KMS-11 (cell line): Measurements from ENCODE around the gene NEU4.

ENCODE experiments used
- H2AFZ ChIP-seq: fragments of 200-600 bp; sonication (generic); 2 replicates; pipeline ENCODE4 v1.6.1; 2016; ENCODE audit warnings: antibody characterized with exemption, mixed run types, low read depth
- H3K27ac ChIP-seq: fragments of 200-600 bp; sonication (generic); 2 replicates; pipeline ENCODE4 v1.6.1; 2016; ENCODE audit warnings: mild to moderate bottlenecking, mixed run types
- H3K27me3 ChIP-seq: fragments of 200-600 bp; sonication (generic); 2 replicates; pipeline ENCODE4 v1.6.1; 2017; ENCODE audit warnings: mild to moderate bottlenecking, low read depth, mixed run types, moderate library complexity; ENCODE audit not compliant: insufficient read depth
- H3K36me3 ChIP-seq: fragments of 200-600 bp; sonication (generic); 2 replicates; pipeline ENCODE4 v1.6.1; 2017; ENCODE audit warnings: mild to moderate bottlenecking, mixed run types; ENCODE audit not compliant: insufficient read depth
- H3K4me1 ChIP-seq: fragments of 200-600 bp; sonication (generic); 2 replicates; pipeline ENCODE4 v1.6.1; 2016; ENCODE audit warnings: mild to moderate bottlenecking, low read depth, mixed run types; ENCODE audit not compliant: poor library complexity, severe bottlenecking
- H3K4me2 ChIP-seq: fragments of 200-600 bp; sonication (generic); 2 replicates; pipeline ENCODE4 v1.7.0; 2016; ENCODE audit warnings: mild to moderate bottlenecking, mixed run types
- H3K4me3 ChIP-seq: fragments of 200-600 bp; sonication (generic); IDR thresholded peaks from 2 replicates; pipeline ENCODE4 v1.6.1; 2017; ENCODE audit warnings: low read depth, low read length, mixed read lengths; ENCODE audit not compliant: insufficient read depth
- H3K79me2 ChIP-seq: fragments of 200-600 bp; sonication (generic); 2 replicates; pipeline ENCODE4 v1.6.1; 2016; ENCODE audit warnings: low read depth, mixed run types; ENCODE audit not compliant: insufficient read depth
- H3K9ac ChIP-seq: fragments of 200-600 bp; sonication (generic); 2 replicates; pipeline ENCODE4 v1.6.1; 2016; ENCODE audit warnings: mild to moderate bottlenecking, mixed run types
- H4K20me1 ChIP-seq: fragments of 200-600 bp; sonication (generic); 2 replicates; pipeline ENCODE4 v1.6.1; 2016; ENCODE audit warnings: mild to moderate bottlenecking, mixed run types; ENCODE audit not compliant: insufficient read depth
- TF ChIP-seq, protein P1 (sequence below): fragments of 200-600 bp; sonication (generic); conservative IDR thresholded peaks from 2 replicates; pipeline ENCODE4 v1.6.1; 2017; ENCODE audit warnings: low read depth, mild to moderate bottlenecking, antibody characterized with exemption, low read length, moderate library complexity, mixed read lengths

Gene NEU4

GRCh38 chr2:241850544-241851324 is 41.7 kb downstream of the NEU4 start:
- TF ChIP-seq, protein P1, sequence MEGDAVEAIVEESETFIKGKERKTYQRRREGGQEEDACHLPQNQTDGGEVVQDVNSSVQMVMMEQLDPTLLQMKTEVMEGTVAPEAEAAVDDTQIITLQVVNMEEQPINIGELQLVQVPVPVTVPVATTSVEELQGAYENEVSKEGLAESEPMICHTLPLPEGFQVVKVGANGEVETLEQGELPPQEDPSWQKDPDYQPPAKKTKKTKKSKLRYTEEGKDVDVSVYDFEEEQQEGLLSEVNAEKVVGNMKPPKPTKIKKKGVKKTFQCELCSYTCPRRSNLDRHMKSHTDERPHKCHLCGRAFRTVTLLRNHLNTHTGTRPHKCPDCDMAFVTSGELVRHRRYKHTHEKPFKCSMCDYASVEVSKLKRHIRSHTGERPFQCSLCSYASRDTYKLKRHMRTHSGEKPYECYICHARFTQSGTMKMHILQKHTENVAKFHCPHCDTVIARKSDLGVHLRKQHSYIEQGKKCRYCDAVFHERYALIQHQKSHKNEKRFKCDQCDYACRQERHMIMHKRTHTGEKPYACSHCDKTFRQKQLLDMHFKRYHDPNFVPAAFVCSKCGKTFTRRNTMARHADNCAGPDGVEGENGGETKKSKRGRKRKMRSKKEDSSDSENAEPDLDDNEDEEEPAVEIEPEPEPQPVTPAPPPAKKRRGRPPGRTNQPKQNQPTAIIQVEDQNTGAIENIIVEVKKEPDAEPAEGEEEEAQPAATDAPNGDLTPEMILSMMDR: no peak
- Histone ChIP-seq H3K79me2 (no peaks in the 10 kb centered on the region), H3K4me3 (no peak overlapping the region), H3K27me3 (peaks cover 34% of the 10 kb centered on the region; the same call in 1 of the 2 replicates), H3K4me1 (no peaks in the 10 kb centered on the region), H3K36me3 (no peaks in the 10 kb centered on the region), H2AFZ (no peak overlapping the region), H4K20me1 (no peaks in the 10 kb centered on the region), H3K27ac (no peak overlapping the region), H3K4me2 (no peak overlapping the region), H3K9ac (no peak overlapping the region)

DNA sequence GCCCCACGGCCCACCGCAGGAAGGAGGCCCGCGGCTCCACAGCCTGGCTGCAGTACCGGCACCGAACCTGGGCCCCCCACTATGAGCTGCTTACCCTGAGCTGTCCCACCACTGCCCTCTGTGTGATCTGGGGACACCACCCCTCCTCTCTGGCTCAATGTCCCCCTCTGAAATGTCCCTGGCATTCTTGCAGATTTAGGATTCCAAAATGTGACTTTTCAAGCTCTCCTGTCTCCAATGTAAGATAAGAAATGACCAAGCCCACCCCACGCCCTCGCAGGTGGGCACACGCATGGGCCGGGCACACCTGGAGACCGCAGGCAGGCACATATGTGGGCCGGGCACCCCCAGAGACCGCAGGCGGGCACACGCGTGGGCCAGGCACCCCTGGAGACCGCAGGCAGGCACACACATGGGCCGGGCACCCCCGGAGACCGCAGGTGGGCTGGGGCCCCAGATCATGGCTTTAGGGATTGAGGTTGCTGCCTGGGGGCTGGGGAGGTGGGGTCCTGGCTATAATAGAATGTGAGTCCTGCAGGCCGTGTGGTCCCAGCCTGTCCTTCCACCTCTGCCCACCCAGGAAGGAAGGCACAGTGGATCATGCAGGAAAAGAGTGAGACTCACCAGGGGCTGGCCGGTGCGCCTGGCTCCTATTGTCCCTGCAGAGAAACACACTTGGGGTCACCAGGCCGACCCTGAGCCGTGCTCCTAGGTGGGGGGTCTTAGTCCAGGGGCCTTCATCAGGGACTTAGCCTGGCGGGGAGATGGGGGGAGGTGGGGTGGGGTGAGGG is 42.5 kb downstream of the NEU4 start:
- Histone ChIP-seq H3K4me3 (no peak overlapping the region), H3K36me3 (no peaks in the 10 kb centered on the region), H3K27me3 (peaks cover 36% of the 10 kb centered on the region; the same call in 1 of the 2 replicates), H3K4me1 (no peaks in the 10 kb centered on the region), H4K20me1 (no peaks in the 10 kb centered on the region), H2AFZ (no peak overlapping the region), H3K79me2 (no peaks in the 10 kb centered on the region), H3K27ac (no peak overlapping the region), H3K4me2 (no peak overlapping the region), H3K9ac (no peak overlapping the region)
- TF ChIP-seq, protein P1: no peak

DNA sequence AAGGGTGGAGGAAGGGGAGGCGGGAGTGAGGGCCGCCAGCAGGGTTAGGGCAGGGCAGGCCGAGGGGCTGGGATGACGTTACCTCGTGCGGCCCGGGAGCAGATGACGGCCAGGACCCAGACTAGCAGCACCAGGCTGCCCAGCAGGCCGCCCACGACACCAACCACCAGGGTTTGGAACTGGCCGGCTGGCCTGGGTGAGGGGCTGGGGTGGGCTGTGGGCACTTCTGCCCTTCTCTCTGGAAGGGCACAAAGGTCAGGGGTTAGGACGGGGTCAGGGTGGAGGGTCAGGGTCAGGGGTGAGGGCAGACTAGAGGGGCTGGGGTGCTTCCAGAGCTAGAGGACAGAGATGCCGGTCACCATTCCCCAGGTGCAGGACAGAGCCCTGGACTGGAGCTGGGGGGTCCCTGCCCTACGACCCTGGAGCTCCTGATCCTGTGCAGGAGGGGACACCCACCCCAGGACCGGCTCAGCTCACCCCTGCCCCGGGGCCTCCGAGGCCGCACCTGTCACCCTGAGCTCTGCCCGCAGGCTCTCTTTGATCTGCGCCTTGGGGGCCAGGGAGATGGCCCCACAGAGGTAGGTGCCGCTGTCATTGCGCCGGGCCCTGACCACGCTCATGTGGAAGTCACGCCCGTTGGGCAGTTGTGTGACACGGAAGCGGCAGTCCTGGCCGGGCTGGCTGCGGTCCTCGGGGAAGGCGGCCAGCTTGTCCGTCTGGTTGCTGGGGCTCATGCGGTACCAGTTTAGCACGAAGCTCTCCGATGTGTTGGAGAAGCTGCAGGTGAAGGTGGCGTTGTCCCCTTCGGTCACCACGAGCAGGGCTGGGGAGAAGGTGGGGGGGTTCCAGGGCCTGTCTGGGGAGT is 43.4 kb downstream of the NEU4 start:
- Histone ChIP-seq H3K4me1 (no peaks in the 10 kb centered on the region), H3K79me2 (no peaks in the 10 kb centered on the region), H3K9ac (no peak overlapping the region), H2AFZ (no peak overlapping the region), H3K36me3 (no peaks in the 10 kb centered on the region), H3K4me2 (no peak overlapping the region), H4K20me1 (no peaks in the 10 kb centered on the region), H3K27me3 (peaks cover 37% of the 10 kb centered on the region; the same call in 1 of the 2 replicates), H3K4me3 (no peak overlapping the region), H3K27ac (no peak overlapping the region)
- TF ChIP-seq, protein P1: no peak

- Histone ChIP-seq H3K27ac (no peak overlapping the region), H3K36me3 (no peaks in the 10 kb centered on the region), H2AFZ (no peak overlapping the region), H4K20me1 (no peaks in the 10 kb centered on the region), H3K4me2 (no peak overlapping the region), H3K4me1 (no peaks in the 10 kb centered on the region), H3K9ac (no peak overlapping the region), H3K27me3 (peaks cover 37% of the 10 kb centered on the region; the same call in 1 of the 2 replicates), H3K79me2 (no peaks in the 10 kb centered on the region), H3K4me3 (no peak overlapping the region)
- TF ChIP-seq, protein P1: no peak
Measured at GRCh38 chr2:241852981-241853631, 44.1 kb downstream of the NEU4 start.
